Effector CD4-positive, alpha-beta T cell (primary cell): ENCODE data around the gene KRTAP4-2. TPM values are rescaled to one million over a fixed set of nuclear protein-coding genes. Genes with fewer than 3 reads are reported as not detected.
"Not testable (repeated sequence)": the region's sequence is repeated elsewhere in the genome, so short reads cannot be mapped to it uniquely, and the experiment has no call there.

Experiments
- DNase-seq: peaks from one replicate; pipeline ENCODE4 v3.0.0-alpha.2; 2020
- total RNA-seq: gene quantifications from one replicate; lab custom pipeline; 2026; lab: John Stamatoyannopoulos, UW

Gene KRTAP4-2
- total RNA-seq, result not detected

GRCh38 chr17:41177727-41178271, at the start of gene KRTAP4-2:
KRTAP4-2 (minus strand) TSS chr17:41178221; CDS start chr17:41178164, 57 bp downstream.
- DNase-seq, result no peak

- DNase-seq, result not testable (repeated sequence)
Measured at GRCh38 chr17:41226598-41227095, 48.6 kb upstream of the KRTAP4-2 start, which contains the start of gene KRTAP9-2. KRTAP9-2 (plus strand) TSS chr17:41226648; CDS start chr17:41226655, 7 bp downstream.

- DNase-seq, result no peak
Measured at GRCh38 chr17:41226051-41226450, 48.0 kb upstream of the KRTAP4-2 start.

GRCh38 chr17:41223821-41224220, 45.8 kb upstream of the KRTAP4-2 start:
- no peak for DNase-seq

GRCh38 chr17:41215681-41216080, 37.7 kb upstream of the KRTAP4-2 start:
- DNase-seq, result no peak

GRCh38 chr17:41212524-41213169, 34.6 kb upstream of the KRTAP4-2 start:
- no peak for DNase-seq

GRCh38 chr17:41211845-41212466, 33.9 kb upstream of the KRTAP4-2 start:
- DNase-seq, result no peak

- DNase-seq, result no peak
Measured at GRCh38 chr17:41199421-41200078, 21.5 kb upstream of the KRTAP4-2 start.

GRCh38 chr17:41196068-41196467, 18.0 kb upstream of the KRTAP4-2 start:
- no peak for DNase-seq

- no peak for DNase-seq
Measured at GRCh38 chr17:41190328-41190727, 12.3 kb upstream of the KRTAP4-2 start.

- not testable (repeated sequence) for DNase-seq
Measured at GRCh38 chr17:41189837-41190318, 11.9 kb upstream of the KRTAP4-2 start, which contains the start of gene KRTAP9-1. KRTAP9-1 (plus strand) TSS chr17:41189887; CDS start chr17:41189887, 0 bp downstream.

GRCh38 chr17:41186872-41187271, 8.9 kb upstream of the KRTAP4-2 start:
- DNase-seq, result no peak

GRCh38 chr17:41185001-41185400, 7.0 kb upstream of the KRTAP4-2 start:
- no peak for DNase-seq

- DNase-seq, result no peak
Measured at GRCh38 chr17:41184480-41184961, 6.5 kb upstream of the KRTAP4-2 start, which contains the start of gene KRTAP4-1. KRTAP4-1 (minus strand) TSS chr17:41184911; CDS start chr17:41184854, 57 bp downstream.

GRCh38 chr17:41178843-41179616, 1.0 kb upstream of the KRTAP4-2 start:
- DNase-seq, result no peak

GRCh38 chr17:41178341-41178740, 320 bp upstream of the KRTAP4-2 start:
- no peak for DNase-seq

- DNase-seq, result no peak
Measured at GRCh38 chr17:41176744-41177387, 1.2 kb downstream of the KRTAP4-2 start.

GRCh38 chr17:41171886-41172285, 6.1 kb downstream of the KRTAP4-2 start:
- DNase-seq, result no peak

GRCh38 chr17:41168121-41168520, 9.9 kb downstream of the KRTAP4-2 start, which contains the start of gene KRTAP4-3:
KRTAP4-3 (minus strand) TSS chr17:41168221; CDS start chr17:41168172, 49 bp downstream.
- no peak for DNase-seq

GRCh38 chr17:41167561-41167960, 10.5 kb downstream of the KRTAP4-2 start:
- no peak for DNase-seq

- no peak for DNase-seq
Measured at GRCh38 chr17:41163828-41164227, 14.2 kb downstream of the KRTAP4-2 start.
